Amygdala (tissue), 56 donors: ENCODE data around the gene FOXP4.

Source experiments
- DNase-seq, 56 donors: peaks; one replicate each; lab custom pipeline; 2025; lab: John Stamatoyannopoulos, UW

Gene FOXP4

DNA sequence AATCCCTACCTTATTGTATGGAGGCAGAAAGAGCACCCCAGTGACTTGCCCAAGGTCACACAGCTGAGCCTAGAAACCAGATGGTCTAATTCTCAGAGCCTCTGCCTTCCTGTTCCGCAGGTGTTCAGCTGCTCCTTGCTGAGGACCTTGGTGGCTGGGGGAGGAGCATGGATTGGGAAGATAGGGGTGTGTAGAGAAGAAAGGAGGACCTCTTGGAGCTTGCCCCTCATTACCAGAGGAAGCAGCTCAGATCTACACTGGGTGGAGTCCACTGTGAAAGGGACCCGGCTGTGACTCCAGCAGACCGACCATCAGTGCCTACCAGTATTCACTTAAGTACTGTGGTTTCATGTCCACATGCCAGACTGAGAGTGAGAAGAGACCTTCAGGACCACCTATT is 15.2 kb downstream of the FOXP4 start:
- DNase-seq, result no peak

DNA sequence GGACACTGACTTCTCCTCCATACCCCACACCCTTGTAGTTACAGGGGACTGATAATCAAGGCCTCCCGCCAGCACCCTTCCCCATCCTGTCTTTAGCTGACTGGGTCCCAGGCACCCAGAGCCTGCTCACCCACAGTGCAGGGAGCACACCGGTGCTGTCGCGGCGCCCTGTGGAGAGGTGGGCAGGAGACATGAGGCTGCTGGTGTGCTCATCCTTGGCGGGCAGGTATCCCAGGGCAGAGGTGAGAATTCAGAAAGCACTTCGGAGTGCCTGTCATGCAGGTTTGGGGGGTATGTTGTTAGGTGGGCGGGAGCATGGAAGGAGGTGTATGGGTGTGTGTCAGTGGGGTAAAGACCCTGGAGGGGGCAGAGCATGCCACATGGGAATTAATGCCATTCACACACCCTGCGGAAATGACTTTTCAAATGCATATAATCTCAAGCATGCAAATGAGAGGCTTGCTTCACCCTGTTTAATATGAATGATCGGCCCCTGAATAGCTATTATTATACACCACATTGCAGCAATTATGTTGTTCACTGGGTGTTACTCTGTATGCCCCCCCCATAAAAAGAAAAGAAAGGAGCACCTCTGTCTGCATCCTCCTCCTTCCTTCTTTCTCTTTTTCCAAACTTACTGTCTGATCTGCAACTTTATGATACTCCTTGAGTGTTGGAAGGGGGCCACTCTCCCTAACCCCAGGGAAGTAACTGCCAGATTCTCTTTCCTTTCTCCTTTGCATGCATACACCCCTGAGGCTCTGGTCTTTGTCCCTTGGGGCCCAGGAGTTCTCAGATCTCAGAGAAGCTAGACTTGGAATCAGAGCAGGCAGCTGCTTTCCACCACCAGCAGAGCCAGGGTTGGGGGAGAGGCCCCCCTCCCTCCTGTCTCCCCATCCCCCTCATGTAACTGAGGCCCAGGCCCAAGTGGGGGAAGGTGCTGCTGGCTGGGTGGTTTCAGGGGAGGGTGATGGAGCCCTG is 16.0 kb downstream of the FOXP4 start:
- no peak for DNase-seq

DNA sequence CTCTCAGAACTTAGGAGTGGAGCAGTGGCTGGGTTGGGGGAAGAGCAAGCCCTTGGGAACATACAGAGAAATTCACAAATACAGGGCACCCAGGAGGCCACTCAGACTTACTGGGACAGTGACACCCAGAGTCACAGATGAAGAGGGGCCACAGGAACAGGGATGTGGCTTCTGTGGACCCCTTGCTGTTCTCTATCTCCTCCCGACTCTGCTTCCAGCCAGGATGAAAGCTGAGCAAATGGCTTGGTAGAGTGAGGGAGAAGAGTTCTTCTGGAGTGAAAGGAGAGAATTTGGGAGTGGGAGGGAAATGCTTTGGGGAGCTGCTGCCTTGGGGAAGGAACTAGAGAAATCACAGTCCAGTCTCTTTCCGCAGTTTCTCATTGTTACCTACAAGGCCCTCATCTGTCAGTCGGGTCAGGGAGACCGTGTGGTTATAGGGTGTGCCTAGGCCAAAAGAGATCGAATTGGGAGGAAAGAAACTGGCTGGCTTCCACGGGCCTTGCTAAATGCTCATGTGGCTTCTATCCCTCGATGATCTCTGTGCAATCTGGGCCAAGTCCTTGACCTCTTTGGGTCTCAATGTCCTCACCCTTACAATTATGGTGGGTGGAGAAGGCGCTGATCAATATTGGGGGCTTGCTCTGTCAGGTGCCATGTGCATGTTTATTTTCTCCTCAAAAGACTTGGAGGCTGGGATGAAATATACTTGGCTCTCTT is 17.0 kb downstream of the FOXP4 start:
- no peak for DNase-seq

DNA sequence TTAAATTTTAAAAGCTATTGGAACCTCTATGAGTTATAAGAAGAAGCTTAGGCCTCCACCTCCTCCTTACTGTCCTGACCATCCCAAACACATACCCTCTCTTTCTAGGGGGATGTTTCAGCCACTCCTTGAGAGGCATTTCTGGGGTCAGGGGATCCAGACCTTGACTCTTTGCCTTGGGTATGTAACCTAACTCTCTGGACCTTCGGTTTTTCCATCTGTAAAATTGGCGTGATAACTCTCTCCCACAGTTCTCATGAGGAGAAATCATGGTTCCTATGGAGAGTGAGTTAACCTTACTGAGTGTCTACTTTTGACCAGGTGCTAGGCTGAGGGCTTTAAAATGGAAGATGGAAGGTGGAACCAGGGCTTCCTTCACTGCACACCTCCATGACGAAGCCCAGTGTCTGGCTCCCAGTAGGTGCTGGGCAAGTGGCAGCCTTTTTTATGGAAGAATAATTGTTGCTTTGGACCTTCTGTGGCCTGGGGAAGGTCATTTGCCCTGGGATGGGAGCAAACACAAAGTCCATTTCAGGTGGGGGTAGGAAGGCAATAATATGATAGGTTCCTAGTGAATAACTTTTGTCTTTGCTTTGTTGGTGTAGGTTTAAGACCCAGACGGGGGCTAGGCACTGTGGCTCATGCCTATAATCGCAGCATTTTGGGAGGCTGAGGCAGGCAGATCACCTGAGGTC is 18.4 kb downstream of the FOXP4 start:
- no peak for DNase-seq

DNA sequence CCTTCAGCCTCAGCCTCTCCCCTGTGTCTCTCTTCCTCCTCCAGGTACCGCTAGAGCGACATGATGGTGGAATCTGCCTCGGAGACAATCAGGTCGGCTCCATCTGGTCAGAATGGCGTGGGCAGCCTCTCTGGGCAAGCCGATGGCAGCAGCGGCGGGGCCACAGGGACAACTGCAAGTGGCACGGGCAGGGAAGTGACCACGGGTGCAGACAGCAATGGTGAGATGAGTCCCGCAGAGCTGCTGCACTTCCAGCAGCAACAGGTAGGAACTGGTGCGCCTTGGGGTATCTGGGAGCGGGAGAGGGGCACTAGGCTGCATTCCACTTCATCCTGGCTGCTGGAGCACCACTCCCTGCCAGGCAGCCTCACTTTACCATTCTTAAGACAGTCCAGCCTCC is 19.5 kb downstream of the FOXP4 start:
- no peak for DNase-seq

DNA sequence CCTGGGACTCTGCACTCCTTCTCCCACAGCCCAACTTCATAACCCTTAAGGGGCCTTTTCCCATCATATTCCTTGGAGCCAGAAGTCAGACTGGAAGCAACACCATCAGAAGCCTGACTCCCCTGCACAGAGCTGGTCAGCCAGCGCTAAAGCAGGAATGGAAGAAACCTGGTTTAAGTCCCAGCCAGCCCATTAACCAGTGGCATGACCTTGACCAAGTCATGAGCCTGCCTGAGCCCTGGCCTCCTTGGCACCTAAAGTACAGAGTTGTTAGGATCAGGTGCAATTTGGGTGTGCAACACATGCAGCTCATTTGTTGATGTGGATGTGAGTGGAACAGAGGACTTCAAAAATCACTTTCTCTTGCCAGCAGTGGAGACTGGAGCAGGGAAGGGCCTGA is 20.8 kb downstream of the FOXP4 start:
- DNase-seq, result no peak

DNA sequence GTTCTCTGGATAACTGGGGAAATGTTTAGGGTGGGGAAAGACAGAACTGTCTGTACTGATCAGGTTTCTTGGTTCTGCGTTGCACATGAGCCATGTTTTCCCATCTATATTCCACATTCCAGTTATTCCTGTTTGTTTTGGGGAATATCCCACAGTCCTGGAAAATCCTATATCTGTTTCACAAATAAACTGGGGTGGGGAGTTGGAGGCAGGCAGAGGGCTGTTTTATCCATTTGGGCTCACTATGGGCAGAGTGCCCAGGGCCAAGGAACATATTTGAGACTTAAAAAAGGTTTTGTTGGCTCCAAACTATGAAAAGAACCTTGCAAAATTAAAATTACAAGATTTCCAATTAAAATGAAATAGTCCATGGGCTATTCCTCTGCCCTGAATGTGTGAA is 21.5 kb downstream of the FOXP4 start:
- DNase-seq, result no peak

DNA sequence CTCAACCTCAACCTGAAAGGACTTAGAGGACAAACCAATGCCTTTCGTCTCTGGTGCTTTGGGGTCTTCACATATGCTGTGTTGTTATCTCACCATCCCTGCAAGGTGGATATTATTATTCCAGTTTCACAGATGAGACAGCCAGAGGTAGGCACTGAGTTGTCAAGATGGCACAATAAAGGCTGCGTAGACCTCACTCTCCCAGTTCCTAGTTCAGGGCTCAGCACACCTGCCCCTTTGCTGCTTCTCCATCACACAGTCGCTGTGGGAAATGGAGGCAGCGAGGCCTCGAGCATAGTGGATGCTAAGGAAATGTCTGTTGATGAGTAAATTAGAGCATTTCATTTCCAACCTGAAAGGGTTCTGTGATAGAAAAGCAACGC is 22.0 kb downstream of the FOXP4 start:
- DNase-seq, result no peak

DNA sequence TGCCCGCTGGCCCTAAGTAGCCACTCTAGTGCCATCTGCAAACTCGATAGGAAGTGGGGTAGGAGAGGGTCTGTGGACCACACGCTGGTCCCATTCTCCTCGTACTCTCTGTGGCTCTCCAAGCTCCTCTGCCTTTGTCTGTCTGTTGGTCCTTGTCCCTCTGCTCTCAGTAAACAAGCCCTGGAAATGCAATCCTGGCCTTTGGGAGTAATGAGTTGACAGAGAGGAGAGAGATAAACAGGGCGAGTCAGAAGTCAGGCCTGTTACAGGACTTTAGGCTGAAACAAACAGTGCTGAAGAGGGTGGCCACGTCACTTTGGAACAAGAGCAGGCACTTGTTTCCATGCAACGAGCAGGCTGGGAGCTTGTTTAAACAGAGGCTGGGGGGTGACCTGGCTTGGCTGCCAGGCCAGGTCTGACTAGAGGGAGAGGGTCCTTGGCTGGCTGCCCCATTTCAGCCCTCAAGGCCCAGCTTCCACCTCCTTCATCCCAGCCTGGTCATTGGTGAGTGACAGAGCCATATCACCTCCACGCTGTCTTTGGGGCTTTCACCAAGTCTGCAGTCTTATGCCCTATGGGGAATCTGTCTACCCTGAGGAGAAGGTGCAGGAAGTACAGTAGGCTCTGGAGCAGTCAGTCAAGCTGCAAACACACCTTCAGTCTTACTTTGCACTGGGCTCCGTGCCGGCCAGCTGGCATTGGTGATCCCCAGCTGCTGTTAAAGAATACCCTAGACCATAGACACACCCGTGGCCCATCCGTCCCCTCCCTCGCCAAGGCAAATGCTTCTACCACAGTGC is 22.6 kb downstream of the FOXP4 start:
- DNase-seq, result no peak

DNA sequence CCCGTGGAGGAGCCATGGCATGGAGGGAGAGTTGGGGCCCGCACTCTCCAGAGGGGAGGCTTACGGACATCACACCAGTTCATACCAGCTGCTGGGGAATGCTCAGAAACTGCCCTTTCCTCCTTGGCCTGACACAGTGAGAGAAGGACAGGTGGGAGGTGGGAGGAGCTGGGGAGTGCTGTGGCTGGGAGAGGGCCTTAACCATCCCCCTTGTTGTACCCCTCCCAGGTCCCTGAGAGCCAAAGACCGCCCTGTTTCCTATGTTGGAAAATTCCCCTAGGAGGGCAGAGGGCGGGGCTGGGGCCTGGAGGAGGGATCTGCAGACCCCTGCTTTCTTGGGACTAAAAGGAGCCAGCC is 24.1 kb downstream of the FOXP4 start:
- DNase-seq, result no peak

DNA sequence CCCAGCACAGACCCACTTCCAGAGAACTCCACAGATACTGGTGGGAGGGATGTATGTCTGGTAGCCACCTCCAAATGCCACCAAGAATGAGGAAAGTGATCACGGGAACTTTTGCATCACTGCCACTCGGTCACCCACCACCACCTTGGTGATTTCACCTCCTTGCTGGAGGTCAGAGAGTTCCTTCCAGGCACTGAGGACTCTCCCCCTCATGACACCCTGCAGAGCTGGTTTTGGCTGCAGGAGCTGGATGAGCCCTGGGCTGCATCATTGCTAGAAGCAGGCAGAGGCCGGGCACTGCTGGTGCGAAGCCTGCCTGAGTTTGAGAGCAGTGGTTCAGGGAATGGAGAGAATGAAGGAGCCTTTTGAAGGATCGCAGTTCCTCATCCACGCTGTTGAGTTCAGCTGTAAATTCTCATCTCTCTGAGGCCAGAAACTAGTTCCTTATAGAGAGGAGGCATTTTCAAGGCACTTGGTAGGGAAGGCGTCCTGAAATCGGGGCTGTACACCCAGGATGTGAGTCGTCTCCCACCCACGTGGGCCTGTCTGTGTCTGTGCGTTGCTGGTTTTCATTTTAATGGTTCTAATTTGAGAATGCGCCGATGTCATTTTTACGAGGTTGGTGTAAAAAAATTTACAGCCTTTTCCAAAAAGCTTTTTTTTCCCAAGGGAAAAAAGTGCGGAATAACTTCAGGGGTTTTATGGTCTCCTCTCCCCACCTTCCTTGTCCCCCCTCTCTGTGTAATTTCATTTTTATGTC is 25.0 kb downstream of the FOXP4 start:
- no peak for DNase-seq

DNA sequence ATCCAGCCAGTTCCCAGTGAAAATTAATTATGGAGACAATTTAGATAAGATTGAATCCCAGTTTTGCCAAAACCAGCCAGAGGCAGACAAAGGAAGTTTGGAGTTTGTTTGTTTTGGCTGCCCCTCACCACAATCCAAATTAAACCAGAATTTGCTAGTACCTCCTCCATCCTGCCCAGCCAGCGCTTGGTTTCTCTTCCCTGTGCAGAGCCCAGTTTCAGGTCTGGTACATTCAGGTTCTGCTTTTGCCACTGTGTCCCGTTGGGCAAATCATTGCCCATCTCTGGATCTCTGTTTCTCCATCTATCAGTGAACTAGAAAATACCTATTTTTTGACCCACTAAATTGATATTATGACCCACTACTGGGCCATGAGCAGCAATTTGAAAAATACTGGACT is 26.4 kb downstream of the FOXP4 start:
- DNase-seq, result no peak

DNA sequence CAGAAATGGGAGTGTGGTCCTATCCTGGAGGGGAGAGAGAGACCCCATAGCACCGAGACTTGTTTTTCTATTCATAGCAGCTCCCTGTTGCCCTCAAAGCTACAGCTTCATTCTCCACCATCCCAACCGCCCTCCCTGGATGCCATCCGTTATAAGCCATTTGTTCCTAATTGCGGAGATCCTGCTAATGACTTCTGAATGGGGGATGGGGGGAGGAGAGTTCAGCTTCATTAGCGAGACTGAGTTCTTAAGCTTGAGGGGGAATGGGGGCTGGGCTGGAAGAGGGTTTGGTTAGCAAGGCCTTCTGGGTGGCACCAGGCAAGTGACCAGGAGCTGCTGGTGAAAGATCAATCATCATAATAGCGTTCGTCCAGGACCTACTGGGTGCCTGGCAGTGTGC is 27.1 kb downstream of the FOXP4 start:
- no peak for DNase-seq

DNA sequence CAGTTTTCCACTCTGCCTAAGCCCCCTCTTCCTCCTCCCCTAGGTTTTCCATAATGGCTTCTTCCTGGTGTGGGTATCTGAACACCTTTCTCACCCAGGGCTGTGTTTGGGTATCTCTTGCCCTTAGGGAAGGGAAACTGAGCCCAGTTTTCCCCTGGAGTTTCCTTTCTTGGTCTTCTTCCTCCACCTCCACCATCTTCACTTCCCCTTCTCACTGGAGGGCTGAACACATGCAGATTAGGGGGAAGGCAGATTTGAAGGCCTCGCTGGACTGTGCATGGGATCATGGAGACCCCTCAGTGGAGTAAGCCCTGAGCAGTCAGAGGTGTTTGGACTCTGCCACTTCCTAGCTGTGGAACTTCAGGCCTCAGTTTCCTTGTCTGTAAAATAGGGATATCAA is 27.8 kb downstream of the FOXP4 start:
- peak in 1 of 56 donors; percentile 5 for DNase-seq

DNA sequence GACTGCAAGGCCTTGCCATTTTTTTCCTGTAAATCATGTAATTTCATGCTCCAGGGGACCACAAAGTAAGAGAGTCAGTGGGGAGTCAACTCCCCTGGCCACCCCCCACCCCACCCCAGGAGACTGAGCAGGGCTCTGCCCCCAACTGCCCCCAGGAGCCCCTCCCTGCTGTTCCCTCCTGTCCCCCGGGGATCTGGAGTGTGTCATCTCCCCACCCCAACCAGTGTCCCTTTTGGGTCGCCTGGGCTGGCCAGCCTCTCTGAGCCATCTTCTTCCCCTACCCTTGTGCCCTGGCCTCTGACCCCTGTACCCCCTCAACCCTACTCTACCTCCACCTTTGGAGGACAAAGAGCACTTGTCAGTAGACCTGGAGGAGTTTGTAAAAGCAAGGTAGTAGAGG is 29.4 kb downstream of the FOXP4 start:
- DNase-seq, result no peak

DNA sequence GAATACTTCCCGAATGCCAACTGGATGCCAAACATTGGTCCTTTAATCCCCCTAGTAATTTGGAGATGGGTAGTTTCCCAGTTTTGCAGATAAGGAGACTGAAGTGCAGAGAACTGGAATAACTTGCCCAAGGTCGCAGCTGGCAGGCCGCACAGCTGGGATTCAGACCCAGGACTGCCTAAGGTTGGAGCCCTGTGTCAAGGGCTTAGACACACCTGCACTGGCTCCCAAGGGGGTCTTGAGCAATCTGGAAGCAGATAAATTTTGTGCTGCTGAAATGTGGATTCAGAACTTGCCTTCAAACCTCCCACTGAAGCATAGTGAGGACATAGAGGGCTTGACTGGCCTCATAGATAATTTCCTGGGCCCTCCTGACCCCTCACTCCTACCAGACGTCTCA is 30.5 kb downstream of the FOXP4 start:
- DNase-seq, result no peak

DNA sequence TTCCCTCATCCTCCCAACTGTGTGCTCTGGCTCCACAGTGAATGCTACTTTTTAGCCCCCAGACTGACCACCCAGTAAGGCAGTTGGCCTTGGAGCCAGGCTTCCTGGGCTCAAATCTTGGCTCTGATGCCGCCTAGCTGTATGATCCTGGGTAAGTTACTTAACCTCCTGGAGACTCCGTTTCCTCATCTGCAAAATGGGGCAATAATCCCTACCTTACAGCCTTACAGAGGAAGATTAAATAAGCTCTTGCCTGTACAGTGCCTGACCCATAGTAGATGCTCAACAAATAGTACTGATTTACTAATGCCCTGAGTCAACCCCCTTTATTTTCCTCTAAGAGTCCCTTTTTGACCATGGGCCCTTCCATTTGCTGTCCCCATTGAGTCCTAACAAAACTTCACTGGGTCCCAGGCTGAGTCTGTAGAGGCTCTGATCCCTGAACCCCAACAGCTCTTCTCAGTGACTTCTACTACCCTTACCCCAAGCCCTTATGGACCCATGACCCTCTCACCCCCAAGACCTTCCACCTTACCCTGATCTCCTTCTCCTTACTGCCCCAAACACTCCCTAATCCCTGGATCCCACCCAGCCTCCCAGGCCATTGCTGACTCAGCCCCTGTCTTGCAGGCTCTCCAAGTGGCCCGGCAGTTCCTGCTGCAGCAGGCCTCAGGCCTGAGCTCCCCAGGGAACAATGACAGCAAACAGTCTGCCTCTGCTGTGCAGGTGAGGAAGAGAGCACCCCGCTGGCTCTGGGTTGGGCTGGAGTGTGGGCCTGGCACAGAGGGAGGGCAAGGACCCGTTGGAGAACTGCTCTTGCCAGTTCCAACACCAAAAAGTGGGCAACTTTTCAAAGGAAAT is 31.4 kb downstream of the FOXP4 start:
- no peak for DNase-seq

DNA sequence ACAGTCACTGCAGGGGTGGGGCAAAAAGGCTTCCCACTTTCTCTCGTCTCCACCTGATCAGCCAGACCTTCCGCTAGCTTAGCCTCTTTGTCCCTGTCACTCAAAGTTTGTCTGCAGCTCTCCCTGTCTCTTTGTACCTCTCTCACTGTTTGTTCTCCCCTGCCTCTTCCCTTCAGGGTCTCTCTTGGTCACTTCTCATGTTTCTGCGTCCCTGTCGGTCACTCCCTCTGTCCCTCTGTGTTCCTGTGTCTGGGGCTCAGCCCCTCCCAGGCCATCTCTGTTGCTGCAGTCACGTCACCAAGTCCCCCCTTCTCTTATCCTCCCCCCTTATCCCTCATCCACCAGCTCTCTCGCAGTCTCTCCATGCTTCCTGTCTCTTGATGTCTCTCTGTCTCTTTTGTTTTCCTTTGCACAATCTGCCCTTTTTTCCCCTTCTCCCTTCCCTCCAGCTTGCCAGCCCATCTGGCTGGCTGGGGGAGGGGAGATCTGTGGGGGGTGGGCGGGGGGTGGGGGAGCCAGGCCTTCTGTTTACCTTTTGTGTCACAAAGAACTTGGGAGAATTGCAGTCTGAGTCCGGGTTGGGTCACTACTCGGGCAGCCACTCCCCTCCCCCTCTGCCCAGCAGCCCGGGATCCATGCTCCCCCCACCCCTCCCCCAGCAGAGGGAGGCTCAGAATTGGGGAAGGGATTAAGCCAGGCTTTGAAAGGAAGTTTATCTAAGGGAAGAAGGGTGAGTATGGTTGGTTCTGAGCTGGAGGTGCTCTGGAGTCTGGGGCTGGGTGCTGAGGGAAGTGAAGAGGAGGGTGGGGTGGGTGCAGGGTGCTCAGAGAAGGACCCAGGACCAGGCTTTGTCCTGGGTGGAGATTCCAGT is 32.3 kb downstream of the FOXP4 start:
- peak in 9 of 56 donors; percentile 13 to 47 (median 18) for DNase-seq
